C4-2B (cell line): Measurements from ENCODE around the gene RBFOX2.

ENCODE experiments used
- ZFX ChIP-seq: fragments of 450-650 bp; IDR thresholded peaks from 2 replicates; pipeline ENCODE4 v1.6.1; 2017
- TF ChIP-seq, protein P1 (sequence below): fragments of 450-650 bp; conservative IDR thresholded peaks from 2 replicates; pipeline ENCODE4 v1.5.1; 2017; ENCODE audit warnings: mild to moderate bottlenecking

DNA sequence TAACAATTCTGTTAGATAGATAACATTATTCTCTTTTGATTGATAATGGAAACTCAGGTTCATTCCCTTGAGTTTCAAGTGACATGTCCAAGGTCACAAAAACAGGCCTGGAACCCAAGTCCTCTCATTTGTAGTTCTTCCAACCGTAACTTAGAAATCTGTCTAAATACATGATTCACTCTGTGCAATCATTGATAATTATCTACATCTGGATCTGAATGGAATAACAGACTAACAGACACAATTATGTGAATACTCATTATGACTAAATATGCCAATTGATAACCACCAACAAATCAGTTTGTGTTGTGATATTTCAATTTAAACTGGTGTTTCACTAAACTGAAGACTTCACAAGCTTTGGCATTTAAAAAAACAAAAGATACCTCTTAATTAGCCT lies 71.0 kb downstream of the RBFOX2 start:
- TF ChIP-seq, protein P1, sequence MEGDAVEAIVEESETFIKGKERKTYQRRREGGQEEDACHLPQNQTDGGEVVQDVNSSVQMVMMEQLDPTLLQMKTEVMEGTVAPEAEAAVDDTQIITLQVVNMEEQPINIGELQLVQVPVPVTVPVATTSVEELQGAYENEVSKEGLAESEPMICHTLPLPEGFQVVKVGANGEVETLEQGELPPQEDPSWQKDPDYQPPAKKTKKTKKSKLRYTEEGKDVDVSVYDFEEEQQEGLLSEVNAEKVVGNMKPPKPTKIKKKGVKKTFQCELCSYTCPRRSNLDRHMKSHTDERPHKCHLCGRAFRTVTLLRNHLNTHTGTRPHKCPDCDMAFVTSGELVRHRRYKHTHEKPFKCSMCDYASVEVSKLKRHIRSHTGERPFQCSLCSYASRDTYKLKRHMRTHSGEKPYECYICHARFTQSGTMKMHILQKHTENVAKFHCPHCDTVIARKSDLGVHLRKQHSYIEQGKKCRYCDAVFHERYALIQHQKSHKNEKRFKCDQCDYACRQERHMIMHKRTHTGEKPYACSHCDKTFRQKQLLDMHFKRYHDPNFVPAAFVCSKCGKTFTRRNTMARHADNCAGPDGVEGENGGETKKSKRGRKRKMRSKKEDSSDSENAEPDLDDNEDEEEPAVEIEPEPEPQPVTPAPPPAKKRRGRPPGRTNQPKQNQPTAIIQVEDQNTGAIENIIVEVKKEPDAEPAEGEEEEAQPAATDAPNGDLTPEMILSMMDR: no peak
- TF ChIP-seq ZFX: no peak
